Activated CD4-positive, alpha-beta T cell treated with anti-CD3 and anti-CD28 coated beads, Interleukin-2, amount 50 U/mL, for 48 hours (primary cell): ENCODE results near the gene TAAR6.
"Not testable (repeated sequence)": the region's sequence is repeated elsewhere in the genome, so short reads cannot be mapped to it uniquely, and the experiment has no call there.

Experiments
- DNase-seq, 2 experiments: peaks; one replicate each; pipeline ENCODE4 v3.0.0-alpha.2; 2020

The TAAR6 gene

DNA sequence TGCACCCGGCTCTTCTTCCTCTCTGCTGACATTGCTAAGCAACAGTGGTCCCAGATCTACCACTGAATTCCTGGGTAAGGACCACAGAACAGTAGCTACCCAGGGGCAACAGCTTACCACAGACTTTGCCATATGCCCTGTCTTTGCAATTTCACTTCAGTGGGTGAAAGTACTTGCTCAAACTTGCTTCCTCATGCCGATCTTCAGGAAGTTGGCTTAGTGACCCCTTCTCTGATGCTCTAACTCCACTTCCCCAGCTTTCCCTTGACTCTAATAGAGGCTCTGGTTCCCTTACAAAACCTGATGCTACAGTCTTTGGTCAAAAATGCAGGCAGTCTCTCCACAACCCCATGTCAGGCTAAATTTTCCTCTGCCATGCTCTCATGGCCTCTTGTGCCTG is 22.7 kb downstream of the TAAR6 start:
- DNase-seq = no peak

DNA sequence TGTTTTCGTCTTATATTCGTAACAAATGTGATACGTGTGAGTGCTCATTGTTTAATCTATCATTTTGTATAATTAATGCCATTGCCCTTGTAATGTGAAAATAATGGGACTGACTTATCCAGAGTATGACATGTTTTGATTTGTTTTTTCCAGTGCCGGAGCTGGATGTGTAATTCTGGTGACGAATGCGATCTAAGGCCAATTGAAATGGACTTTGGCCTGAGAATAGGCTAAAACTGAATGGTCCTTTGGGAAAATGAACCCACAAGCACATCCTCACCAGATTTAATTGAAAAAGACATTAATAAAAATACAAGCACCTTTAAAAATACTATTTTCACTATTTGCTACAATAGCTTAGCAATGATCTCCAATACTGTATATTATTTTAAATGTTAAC is 26.1 kb downstream of the TAAR6 start:
- no peak for DNase-seq

DNA sequence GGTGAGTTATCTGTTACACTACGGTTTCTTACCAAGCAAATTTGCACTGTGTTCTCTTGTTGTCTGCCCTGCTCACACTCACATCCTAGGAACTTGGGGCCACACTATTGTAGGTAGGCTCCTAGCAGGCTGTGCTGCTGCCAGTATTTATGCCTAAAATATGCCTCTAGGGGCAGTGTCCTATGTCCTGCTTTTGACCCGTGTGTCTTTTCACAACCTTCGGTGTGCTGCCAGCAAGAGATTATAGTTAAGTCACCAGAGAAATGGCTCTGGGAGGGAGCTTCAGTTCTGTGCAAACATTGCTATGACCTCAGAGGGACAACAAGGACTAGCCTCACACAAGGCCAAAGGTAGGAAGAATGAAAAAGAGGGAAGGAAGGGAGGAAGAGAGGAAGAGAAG is 28.4 kb downstream of the TAAR6 start:
- no peak for DNase-seq

DNA sequence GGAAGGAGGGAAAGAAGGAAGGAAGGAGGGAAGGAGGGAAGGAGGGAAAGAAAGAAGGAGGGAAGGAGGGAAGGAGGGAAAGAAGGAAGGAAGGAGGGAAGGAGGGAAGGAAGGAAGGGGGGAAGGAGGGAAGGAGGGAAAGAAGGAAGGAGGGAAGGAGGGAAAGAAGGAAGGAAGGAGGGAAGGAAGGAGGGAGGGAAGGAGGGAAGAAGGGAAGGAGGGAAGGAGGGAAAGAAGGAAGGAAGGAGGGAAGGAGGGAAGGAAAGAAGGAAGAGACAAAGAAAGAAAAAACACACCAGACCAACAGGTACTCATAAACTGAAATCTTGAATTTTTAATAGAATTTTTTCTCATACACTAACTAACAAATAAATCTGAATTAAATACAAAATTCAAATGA is 30.8 kb downstream of the TAAR6 start:
- not testable (repeated sequence) for DNase-seq

DNA sequence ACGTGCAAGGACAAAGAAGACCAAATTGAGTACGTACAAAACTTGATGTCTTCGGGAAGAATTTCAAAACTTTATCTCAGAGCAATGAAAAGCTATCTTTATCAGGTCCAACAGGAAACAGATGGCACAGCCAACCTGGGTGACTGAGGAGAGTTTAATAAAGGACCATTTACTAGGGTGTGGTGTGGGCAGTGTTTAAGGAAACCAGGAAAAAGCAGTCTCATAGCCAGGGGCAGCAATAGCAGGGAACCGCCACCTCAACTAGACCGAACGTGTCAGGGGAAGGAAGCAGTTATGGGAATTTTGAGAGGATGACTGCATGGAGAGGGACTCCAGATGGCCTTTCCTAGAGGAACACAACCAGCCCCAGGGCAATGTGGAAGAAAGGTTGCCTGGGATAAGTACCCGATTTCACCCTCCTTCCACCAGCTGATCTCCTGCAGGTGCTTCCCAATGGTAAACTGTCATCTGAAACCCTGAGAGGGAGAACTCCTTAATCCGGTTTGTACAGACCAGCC is 34.6 kb downstream of the TAAR6 start:
- no peak for DNase-seq

DNA sequence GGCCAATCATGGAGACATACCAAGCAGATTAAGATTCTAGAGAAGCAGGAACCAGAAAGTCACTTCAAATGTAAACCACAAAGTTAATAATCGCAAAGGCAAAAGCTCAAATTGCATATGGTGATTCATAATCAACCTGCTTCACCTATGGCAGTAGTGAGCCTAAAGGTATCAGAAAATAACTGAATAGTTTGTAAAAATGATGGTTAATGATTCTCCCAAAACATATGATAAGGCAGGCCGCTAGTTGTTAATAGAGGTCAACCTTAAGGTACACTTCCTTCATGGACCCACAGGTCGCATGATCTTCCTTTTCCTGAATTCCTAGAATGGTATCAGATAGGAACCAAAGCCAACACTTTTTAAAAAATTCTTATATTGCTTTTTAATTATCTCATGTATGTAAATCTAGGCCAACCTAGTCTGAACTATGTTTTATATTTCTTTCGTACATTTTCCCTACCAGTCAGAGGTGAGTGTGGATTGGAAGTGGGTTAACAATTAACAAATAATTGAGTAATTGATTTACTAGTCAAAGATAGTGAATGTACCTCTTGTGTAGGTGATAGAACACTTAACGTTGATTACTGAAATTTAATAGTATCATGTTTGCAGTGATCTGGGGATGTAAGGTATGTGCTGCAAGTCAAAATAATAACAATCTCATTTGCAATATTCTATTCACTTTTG is 37.6 kb downstream of the TAAR6 start:
- no peak for DNase-seq

DNA sequence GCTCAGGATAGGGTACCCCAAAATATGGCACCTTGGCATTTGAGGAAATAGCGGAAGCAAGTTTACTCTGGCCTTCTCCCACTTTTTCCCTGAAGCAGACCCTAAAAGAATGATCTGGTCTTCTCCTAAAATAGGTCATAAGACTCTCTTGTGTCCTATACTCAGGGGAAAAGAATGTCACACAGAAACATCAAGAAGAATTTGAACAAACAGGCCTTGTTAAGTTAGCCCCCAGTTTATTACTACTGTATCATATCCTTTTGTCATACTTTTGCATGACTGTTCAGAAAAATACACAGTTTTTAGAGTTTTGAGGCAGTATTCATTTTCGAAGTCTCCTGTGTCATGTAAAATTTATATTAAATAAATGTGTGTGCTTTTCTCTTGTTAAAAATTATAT is 41.5 kb downstream of the TAAR6 start:
- DNase-seq = no peak

DNA sequence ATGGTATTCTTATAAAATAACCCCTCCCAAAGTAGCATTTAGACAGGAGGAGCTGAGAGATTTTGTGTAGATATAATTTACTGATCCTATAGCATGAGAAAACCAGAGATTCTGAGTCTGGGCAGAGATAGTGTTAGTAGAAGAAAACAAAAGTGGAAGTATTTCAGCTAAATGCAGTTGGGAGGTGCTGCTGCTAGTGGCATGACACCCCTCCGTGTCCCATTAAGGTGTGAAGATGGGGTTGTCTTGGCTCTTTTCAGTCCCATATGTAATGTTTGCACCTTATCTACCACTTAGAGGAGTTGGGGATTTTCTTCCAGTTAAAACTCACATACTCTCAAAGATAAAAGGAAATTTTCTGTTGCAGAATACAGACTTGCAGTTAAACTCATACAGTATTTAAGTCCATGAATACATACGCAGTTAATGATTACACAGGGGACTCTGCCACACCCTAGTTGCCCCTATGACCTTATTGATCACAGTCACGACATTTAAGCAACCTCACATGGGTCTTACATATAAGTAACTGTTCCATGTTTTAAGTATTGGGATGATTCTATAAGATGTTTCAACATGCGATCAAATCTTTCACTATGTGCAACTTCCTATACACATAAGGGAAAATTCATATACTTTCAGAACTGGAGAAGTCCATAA is 42.5 kb downstream of the TAAR6 start:
- no peak for DNase-seq

DNA sequence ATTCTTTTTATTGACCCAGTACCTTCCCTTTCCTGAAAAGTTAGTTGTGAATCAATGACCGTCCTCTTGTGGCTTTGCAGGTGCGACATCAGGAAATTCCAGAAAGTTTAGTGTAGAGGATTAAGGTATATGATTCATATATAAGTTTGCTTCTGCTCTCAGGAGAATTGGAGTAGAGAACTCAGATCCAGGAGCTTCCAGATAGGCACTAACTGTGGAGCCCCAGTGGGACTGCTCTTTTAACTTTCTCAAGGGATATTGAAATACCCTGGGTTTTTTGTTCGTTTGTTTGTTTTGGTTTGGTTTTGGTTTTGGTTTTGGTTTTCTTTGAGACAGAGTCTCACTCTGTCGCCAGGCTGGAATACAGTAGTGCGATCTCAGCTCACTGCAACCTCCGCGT is 44.4 kb downstream of the TAAR6 start:
- DNase-seq = no peak

DNA sequence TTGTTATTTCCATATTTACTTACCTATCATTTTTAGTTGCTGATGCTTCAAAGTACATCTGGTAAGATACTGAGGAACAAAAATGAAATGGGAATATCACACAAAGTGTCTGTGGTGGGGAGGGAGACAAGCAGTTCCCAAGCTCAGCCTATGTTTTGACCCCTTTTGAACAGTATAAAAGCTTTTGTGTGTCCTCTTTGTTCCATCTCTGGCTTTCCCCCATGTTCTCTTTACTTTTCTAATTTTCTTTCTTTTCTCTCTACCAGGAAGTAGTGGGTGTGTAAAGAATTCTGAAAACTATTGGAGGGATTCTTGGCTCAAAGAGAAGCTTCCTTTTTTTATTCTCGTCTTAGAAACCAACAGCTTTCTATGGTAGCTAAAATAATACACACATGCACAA is 46.6 kb downstream of the TAAR6 start:
- DNase-seq = no peak
